B cell (primary cell): ENCODE data around the gene FUT6.

Source experiments
- EZH2 ChIP-seq: IDR thresholded peaks from 2 replicates; pipeline ENCODE4 v1.6.1; 2012; ENCODE audit warnings: borderline replicate concordance, low read depth, mild to moderate bottlenecking, moderate library complexity, low read length; ENCODE audit not compliant: insufficient read depth, poor library complexity, severe bottlenecking
- TF ChIP-seq, protein P1 (sequence below): fragments of 200-600 bp; IDR thresholded peaks from one replicate; pipeline ENCODE4 v1.8.0; 2022; ENCODE audit warnings: antibody characterized with exemption, mild to moderate bottlenecking

DNA sequence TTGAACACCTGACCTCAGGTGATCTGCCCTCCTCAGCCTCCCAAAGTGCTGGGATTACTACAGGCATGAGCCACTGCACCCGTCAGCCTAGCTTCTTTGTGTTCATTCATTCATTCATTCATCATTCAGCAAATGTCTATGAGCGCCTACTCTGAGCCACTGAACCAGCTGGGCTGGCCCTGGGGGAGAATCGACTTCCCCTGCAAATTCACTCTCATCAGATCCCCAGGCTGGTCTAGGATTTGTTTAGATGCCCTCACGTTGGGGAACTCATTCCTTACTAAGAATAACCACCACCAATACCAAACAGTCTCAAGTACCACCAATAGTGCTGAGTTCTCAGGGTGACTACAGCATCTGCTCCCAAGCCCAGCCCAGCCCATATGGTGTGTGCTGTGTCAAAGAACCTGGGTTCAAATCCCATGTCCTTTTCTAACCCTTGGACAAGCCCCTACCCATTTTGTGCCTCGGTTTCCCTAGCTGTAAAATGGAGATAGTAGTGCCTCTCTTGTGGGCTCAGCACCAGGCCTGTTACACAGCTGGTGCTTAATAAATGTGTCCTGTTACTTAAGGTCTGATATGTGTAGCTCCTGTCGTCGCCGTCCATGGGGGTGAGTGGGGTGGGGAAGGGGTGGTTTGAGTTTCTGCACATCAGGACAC lies 17.9 kb downstream of the FUT6 start:
- TF ChIP-seq, protein P1, sequence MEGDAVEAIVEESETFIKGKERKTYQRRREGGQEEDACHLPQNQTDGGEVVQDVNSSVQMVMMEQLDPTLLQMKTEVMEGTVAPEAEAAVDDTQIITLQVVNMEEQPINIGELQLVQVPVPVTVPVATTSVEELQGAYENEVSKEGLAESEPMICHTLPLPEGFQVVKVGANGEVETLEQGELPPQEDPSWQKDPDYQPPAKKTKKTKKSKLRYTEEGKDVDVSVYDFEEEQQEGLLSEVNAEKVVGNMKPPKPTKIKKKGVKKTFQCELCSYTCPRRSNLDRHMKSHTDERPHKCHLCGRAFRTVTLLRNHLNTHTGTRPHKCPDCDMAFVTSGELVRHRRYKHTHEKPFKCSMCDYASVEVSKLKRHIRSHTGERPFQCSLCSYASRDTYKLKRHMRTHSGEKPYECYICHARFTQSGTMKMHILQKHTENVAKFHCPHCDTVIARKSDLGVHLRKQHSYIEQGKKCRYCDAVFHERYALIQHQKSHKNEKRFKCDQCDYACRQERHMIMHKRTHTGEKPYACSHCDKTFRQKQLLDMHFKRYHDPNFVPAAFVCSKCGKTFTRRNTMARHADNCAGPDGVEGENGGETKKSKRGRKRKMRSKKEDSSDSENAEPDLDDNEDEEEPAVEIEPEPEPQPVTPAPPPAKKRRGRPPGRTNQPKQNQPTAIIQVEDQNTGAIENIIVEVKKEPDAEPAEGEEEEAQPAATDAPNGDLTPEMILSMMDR = no peak
- TF ChIP-seq EZH2 = no peak
